Myocyte (in vitro differentiated cells): ENCODE measurements around the gene LZTS2. TPM values are rescaled to one million over a fixed set of nuclear protein-coding genes. Genes with fewer than 3 reads are reported as not detected.
A peak's percentile ranks its signal among the peaks of the same experiment; 100 is the strongest.

Source experiments
- DNase-seq: peaks from one replicate; pipeline ENCODE4 v3.0.0-alpha.2; 2012; ENCODE audit warnings: low read depth
- total RNA-seq: library from RNA; depleted of rRNA; stranded (reverse); fragments of >200 nt; gene quantifications from 2 replicates; pipeline ENCODE4 v1.2.3, GENCODE V29; 2014

LZTS2 gene
- total RNA-seq, 1 donor from 2014 or later = 134 TPM

- no peak for DNase-seq
These were observed 20.8 kb upstream of the LZTS2 start for GRCh38 chr10:100978901-100979195.

GRCh38 chr10:100979791-100980272 lies 19.8 kb upstream of the LZTS2 start:
- DNase-seq = no peak

GRCh38 chr10:100980311-100980710 lies 19.3 kb upstream of the LZTS2 start:
- DNase-seq = no peak

- DNase-seq = no peak
These were observed 18.9 kb upstream of the LZTS2 start for GRCh38 chr10:100980711-100981110.

- no peak for DNase-seq
These were observed 18.3 kb upstream of the LZTS2 start for GRCh38 chr10:100981178-100981772.

GRCh38 chr10:100982916-100983830 lies 16.4 kb upstream of the LZTS2 start:
- DNase-seq = no peak

- no peak for DNase-seq
These were observed 15.5 kb upstream of the LZTS2 start for GRCh38 chr10:100983868-100984671.

- no peak for DNase-seq
These were observed 14.9 kb upstream of the LZTS2 start for GRCh38 chr10:100984672-100985177.

- DNase-seq = no peak
These were observed 14.3 kb upstream of the LZTS2 start for GRCh38 chr10:100985336-100985735.

- no peak for DNase-seq
These were observed 13.0 kb upstream of the LZTS2 start for GRCh38 chr10:100986623-100986951.

- peak; percentile 85 for DNase-seq
These were observed 12.5 kb upstream of the LZTS2 start, which contains the start of the genes MRPL43 and TWNK for GRCh38 chr10:100986952-100987684. Gene MRPL43 (minus strand): TSS chr10:100987497. CDS start chr10:100987443, 54 bp downstream. Gene TWNK (plus strand): TSS chr10:100987543. CDS start chr10:100988211, 668 bp downstream.

- no peak for DNase-seq
These were observed 11.9 kb upstream of the LZTS2 start for GRCh38 chr10:100987685-100988049.

GRCh38 chr10:100988166-100988565 lies 11.4 kb upstream of the LZTS2 start:
- no peak for DNase-seq

GRCh38 chr10:100989088-100989487 lies 10.5 kb upstream of the LZTS2 start:
- no peak for DNase-seq

GRCh38 chr10:100993986-100994708 lies 5.5 kb upstream of the LZTS2 start:
- DNase-seq = peak; percentile 70

GRCh38 chr10:100995181-100995580 lies 4.4 kb upstream of the LZTS2 start:
- DNase-seq = no peak

GRCh38 chr10:100996678-100997359 lies 2.8 kb upstream of the LZTS2 start:
- peak; percentile 48 for DNase-seq

GRCh38 chr10:100997360-100998182 lies 2.0 kb upstream of the LZTS2 start:
- peak; percentile 100 for DNase-seq
